ENCODE results near the gene CD300C. TPM values are rescaled to one million over a fixed set of nuclear protein-coding genes. Genes with fewer than 3 reads are reported as not detected.
"Not testable (repeated sequence)": the region's sequence is repeated elsewhere in the genome, so short reads cannot be mapped to it uniquely, and the experiment has no call there.

Gene CD300C
- polyA plus RNA-seq (ENCODE audit: insufficient read length): 0.37 TPM

- DNase-seq (ENCODE audit: low read depth): no peak
Measured at GRCh38 chr17:74545843-74546230, at the start of gene CD300C. Gene CD300C (minus strand): TSS chr17:74546115. CDS start chr17:74545782, 333 bp downstream.

GRCh38 chr17:74595037-74595750 is 49.3 kb upstream of the CD300C start:
- no peak for DNase-seq (ENCODE audit: low read depth)

GRCh38 chr17:74592087-74592990 is 46.4 kb upstream of the CD300C start, which contains the start of gene CD300LD:
Gene CD300LD (minus strand): TSS chr17:74592283. CDS start chr17:74592202, 81 bp downstream.
- no peak for DNase-seq (ENCODE audit: low read depth)

- no peak for DNase-seq (ENCODE audit: low read depth)
Measured at GRCh38 chr17:74591503-74591902, 45.6 kb upstream of the CD300C start.

- DNase-seq (ENCODE audit: low read depth): no peak
Measured at GRCh38 chr17:74585711-74586110, 39.8 kb upstream of the CD300C start.

- no peak for DNase-seq (ENCODE audit: low read depth)
Measured at GRCh38 chr17:74584292-74585060, 38.6 kb upstream of the CD300C start.

GRCh38 chr17:74582633-74583032 is 36.7 kb upstream of the CD300C start:
- DNase-seq (ENCODE audit: low read depth): no peak

GRCh38 chr17:74579900-74580299 is 34.0 kb upstream of the CD300C start:
- DNase-seq (ENCODE audit: low read depth): no peak

- no peak for DNase-seq (ENCODE audit: low read depth)
Measured at GRCh38 chr17:74578979-74579378, 33.1 kb upstream of the CD300C start.

- DNase-seq (ENCODE audit: low read depth): no peak
Measured at GRCh38 chr17:74574489-74575142, 28.7 kb upstream of the CD300C start.

GRCh38 chr17:74573635-74574034 is 27.7 kb upstream of the CD300C start:
- DNase-seq (ENCODE audit: low read depth): not testable (repeated sequence)

- DNase-seq (ENCODE audit: low read depth): no peak
Measured at GRCh38 chr17:74573169-74573568, 27.3 kb upstream of the CD300C start.

GRCh38 chr17:74571621-74572270 is 25.8 kb upstream of the CD300C start:
- no peak for DNase-seq (ENCODE audit: low read depth)

GRCh38 chr17:74569020-74570003 is 23.4 kb upstream of the CD300C start:
- no peak for DNase-seq (ENCODE audit: low read depth)

GRCh38 chr17:74568106-74568873 is 22.4 kb upstream of the CD300C start:
- DNase-seq (ENCODE audit: low read depth): no peak

GRCh38 chr17:74567397-74567796 is 21.5 kb upstream of the CD300C start, which contains the start of gene CD300H:
Gene CD300H (minus strand): TSS chr17:74567509.
- DNase-seq (ENCODE audit: low read depth): no peak

GRCh38 chr17:74566132-74566753 is 20.3 kb upstream of the CD300C start:
- DNase-seq (ENCODE audit: low read depth): no peak

- DNase-seq (ENCODE audit: low read depth): no peak
Measured at GRCh38 chr17:74565126-74565525, 19.2 kb upstream of the CD300C start.

Measured in forelimb muscle (tissue), 1 donor.